Colonic mucosa (tissue), 4 donors: ENCODE measurements around the gene CNOT4. TPM values are rescaled to one million over a fixed set of nuclear protein-coding genes. Genes with fewer than 3 reads are reported as not detected.

ENCODE experiments used
- DNase-seq: peaks from one replicate; pipeline ENCODE4 v3.0.0-alpha.2; 2020
- H3K27ac ChIP-seq: fragments of 200-600 bp; one replicate; pipeline ENCODE4 v1.8.0; 2021
- H3K27me3 ChIP-seq: fragments of 200-600 bp; one replicate; pipeline ENCODE4 v1.8.0; 2021
- H3K36me3 ChIP-seq: fragments of 200-600 bp; one replicate; pipeline ENCODE4 v1.8.0; 2021
- H3K4me1 ChIP-seq: fragments of 200-600 bp; one replicate; pipeline ENCODE4 v1.8.0; 2021; ENCODE audit warnings: mild to moderate bottlenecking
- H3K4me3 ChIP-seq: fragments of 200-600 bp; one replicate; pipeline ENCODE4 v1.8.0; 2021
- H3K9ac ChIP-seq, 2 donors: one replicate each; pipeline ENCODE4 v1.7.0; 2013; ENCODE audit warnings: control low read depth in 2 of 2, low read depth in 2 of 2, low read length in 2 of 2
- H3K9me3 ChIP-seq: fragments of 200-600 bp; one replicate; pipeline ENCODE4 v1.8.0; 2021
- CTCF ChIP-seq: fragments of 200-600 bp; IDR thresholded peaks from one replicate; pipeline ENCODE4 v1.8.0; 2022; ENCODE audit warnings: antibody characterized with exemption, mild to moderate bottlenecking
- intact Hi-C: fragments of 100-400 bp; cut with DNase I; formaldehyde crosslinking; loops from one replicate; pipeline ENCODE4 v1.14.1; 2022
- total RNA-seq, 2 donors: library from RNA; stranded (reverse); fragmentation: NEBNext Ultra II Directional in 1 of 2; extraction: Animal tissue kit (Norgen Biotek cat#: 25700) in 1 of 2; gene quantifications; one replicate each; pipeline ENCODE4 v1.2.1, GENCODE V29; 2021
- donor health status: healthy.
- donor health status: DM: no; HTN: no; CAD: no.
- donor health status: DM: no; HTN: no; CAD: no.

CNOT4 gene
- total RNA-seq, 2 donors from 2014 or later: 14.7 to 20.9 TPM

- Histone ChIP-seq H3K4me3 (no peak overlapping the region), H3K9me3 (no peaks in the 10 kb centered on the region), H3K36me3 (no peaks in the 10 kb centered on the region), H3K4me1 (no peaks in the 10 kb centered on the region), H3K27me3 (no peaks in the 10 kb centered on the region), H3K27ac (no peak overlapping the region), H3K9ac (no peak overlapping the region)
- DNase-seq: no peak
- intact Hi-C loops: no loop called here
- no peak for TF ChIP-seq CTCF
Observed at GRCh38 chr7:135434047-135434446, 75.9 kb downstream of the CNOT4 start.

- no peak for TF ChIP-seq CTCF
Observed at GRCh38 chr7:135430626-135431025, 79.3 kb downstream of the CNOT4 start.

GRCh38 chr7:135428879-135429278 is 81.0 kb downstream of the CNOT4 start:
- Histone ChIP-seq H3K27me3 (no peaks in the 10 kb centered on the region), H3K4me1 (no peaks in the 10 kb centered on the region), H3K27ac (no peak overlapping the region), H3K36me3 (no peaks in the 10 kb centered on the region), H3K4me3 (no peak overlapping the region), H3K9ac (no peak overlapping the region), H3K9me3 (no peaks in the 10 kb centered on the region)
- DNase-seq: no peak
- no peak for TF ChIP-seq CTCF
- intact Hi-C loops: no loop called here

More at GRCh38 chr7:135430626-135431025, 79.3 kb downstream of the CNOT4 start:
- Histone ChIP-seq H3K9ac (no peak overlapping the region), H3K9me3 (no peaks in the 10 kb centered on the region), H3K27ac (no peak overlapping the region), H3K27me3 (no peaks in the 10 kb centered on the region), H3K4me1 (no peaks in the 10 kb centered on the region), H3K4me3 (no peak overlapping the region), H3K36me3 (no peaks in the 10 kb centered on the region)
- intact Hi-C loops: no loop called here
- no peak for DNase-seq

GRCh38 chr7:135428011-135428410 is 81.9 kb downstream of the CNOT4 start:
- Histone ChIP-seq H3K27me3 (no peaks in the 10 kb centered on the region), H3K36me3 (no peaks in the 10 kb centered on the region), H3K4me3 (no peak overlapping the region), H3K4me1 (no peaks in the 10 kb centered on the region), H3K9me3 (no peaks in the 10 kb centered on the region), H3K9ac (no peak overlapping the region), H3K27ac (no peak overlapping the region)
- no peak for DNase-seq
- intact Hi-C loops: no loop called here
- TF ChIP-seq CTCF: no peak

GRCh38 chr7:135427166-135427565 is 82.7 kb downstream of the CNOT4 start:
- intact Hi-C loops: no loop called here
- no peaks in the 10 kb centered on the region for H3K27me3 ChIP-seq
- DNase-seq: no peak

More at GRCh38 chr7:135427166-135427565, 82.7 kb downstream of the CNOT4 start:
- TF ChIP-seq CTCF: no peak
- Histone ChIP-seq H3K27ac (no peak overlapping the region), H3K36me3 (no peaks in the 10 kb centered on the region), H3K9me3 (no peaks in the 10 kb centered on the region), H3K9ac (no peak overlapping the region), H3K4me3 (no peak overlapping the region), H3K4me1 (no peaks in the 10 kb centered on the region)
